Measurements from ENCODE around the gene LPP. TPM values are rescaled to one million over a fixed set of nuclear protein-coding genes. Genes with fewer than 3 reads are reported as not detected.

The LPP gene
- total RNA-seq, 6 donors from 2014 or later: 86.0 to 196 (median 160) TPM

DNA sequence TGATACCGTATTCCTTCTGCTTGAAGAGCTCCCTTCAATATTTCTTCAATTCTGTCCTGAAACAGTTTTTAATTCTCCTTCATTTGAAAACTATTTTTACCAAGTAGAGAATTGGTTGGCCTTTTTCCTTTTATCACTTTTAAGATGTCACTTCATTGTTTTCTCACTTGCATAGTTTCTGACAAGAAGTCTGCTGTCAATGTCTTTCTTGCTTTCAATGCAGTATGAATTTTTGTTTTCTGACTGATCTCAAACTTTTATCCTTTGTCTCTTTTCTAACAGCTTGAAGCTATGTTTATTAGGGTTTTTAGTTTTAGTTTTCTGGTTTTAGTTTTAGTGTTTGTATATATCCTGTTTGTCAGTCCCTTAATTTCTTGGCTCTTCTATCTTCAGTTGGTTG lies 653.0 kb downstream of the LPP start:
- Histone ChIP-seq H3K4me3 (no peak overlapping the region), H3K9me3 (peaks cover 5 to 22% (median 16%) of the 10 kb centered on the region in 4 donors), H3K4me1 (no peaks in the 10 kb centered on the region), H3K27me3 (no peaks in the 10 kb centered on the region), H3K36me3 (no peaks in the 10 kb centered on the region), H3K27ac (no peak overlapping the region)
- no peak for DNase-seq
- no peak for TF ChIP-seq EP300 (IDR thresholded peaks at IDR 0.05)
- TF ChIP-seq POLR2A (IDR thresholded peaks at IDR 0.05): no peak
- TF ChIP-seq, protein P1, sequence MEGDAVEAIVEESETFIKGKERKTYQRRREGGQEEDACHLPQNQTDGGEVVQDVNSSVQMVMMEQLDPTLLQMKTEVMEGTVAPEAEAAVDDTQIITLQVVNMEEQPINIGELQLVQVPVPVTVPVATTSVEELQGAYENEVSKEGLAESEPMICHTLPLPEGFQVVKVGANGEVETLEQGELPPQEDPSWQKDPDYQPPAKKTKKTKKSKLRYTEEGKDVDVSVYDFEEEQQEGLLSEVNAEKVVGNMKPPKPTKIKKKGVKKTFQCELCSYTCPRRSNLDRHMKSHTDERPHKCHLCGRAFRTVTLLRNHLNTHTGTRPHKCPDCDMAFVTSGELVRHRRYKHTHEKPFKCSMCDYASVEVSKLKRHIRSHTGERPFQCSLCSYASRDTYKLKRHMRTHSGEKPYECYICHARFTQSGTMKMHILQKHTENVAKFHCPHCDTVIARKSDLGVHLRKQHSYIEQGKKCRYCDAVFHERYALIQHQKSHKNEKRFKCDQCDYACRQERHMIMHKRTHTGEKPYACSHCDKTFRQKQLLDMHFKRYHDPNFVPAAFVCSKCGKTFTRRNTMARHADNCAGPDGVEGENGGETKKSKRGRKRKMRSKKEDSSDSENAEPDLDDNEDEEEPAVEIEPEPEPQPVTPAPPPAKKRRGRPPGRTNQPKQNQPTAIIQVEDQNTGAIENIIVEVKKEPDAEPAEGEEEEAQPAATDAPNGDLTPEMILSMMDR (IDR thresholded peaks at IDR 0.05): no peak
- no peak for ATAC-seq (ENCODE audit: low FRiP score in 2 of 2)
- 94 to 96% methylated on average over 1 of the region's 1 CpG for WGBS, 2 donors

DNA sequence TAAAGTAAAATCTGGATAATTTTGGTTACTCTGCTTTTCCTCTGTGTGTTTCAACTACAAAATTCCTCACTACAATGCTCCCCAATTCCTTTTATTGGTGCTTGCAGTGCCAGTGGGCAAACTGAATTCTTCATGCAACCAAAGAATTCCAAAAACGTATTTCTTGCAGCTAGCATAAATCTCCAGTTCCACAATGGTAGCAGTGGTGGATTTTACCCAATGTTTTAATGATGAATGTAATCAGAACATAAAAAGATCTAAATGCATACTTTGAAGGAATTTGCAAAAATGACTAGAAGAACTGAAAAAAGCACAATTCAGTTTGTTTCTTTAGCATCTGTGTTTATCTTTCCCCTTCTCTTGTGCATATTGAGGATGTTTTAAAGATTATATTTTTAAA lies 658.2 kb downstream of the LPP start:
- Histone ChIP-seq H3K4me3 (no peak overlapping the region), H3K27me3 (no peaks in the 10 kb centered on the region), H3K4me1 (peaks cover 2 to 10% (median 6%) of the 10 kb centered on the region in 4 donors), H3K27ac (no peak overlapping the region), H3K9me3 (peaks cover 0 to 14% (median 8%) of the 10 kb centered on the region in 4 donors), H3K36me3 (no peaks in the 10 kb centered on the region)
- no peak for TF ChIP-seq POLR2AphosphoS5 (IDR thresholded peaks at IDR 0.05)
- TF ChIP-seq, protein P1 (IDR thresholded peaks at IDR 0.05): no peak
- no peak for ATAC-seq (ENCODE audit: low FRiP score in 2 of 2)
- DNase-seq: no peak
- 88 to 96% methylated on average over 1 of the region's 1 CpG for WGBS, 2 donors

DNA sequence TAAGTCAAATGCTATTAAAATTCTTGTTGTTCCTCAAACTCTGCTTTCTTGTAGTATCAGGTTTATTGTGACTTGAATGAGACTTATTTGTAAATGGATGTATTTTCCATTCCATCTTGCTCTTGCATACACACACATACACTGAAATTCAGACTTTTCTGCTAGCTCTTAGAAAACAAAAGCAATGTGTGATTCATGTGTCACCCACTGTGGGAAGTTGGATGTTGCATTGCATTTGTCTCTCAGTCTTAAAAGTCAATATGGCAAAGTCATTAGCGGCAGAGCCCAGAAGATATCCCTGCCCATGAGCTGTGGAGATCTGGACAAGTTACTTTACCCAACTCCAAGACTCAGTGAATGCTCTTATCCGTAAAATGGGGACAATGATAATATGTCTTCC lies 660.6 kb downstream of the LPP start:
- no peaks in the 10 kb centered on the region for H3K36me3 ChIP-seq
- no peaks in the 10 kb centered on the region for H3K27me3 ChIP-seq
- no peak overlapping the region for H3K27ac ChIP-seq
- no peak for ATAC-seq (ENCODE audit: low FRiP score in 2 of 2)
- TF ChIP-seq EP300 (IDR thresholded peaks at IDR 0.05): no peak
- TF ChIP-seq, protein P1 (IDR thresholded peaks at IDR 0.05): no peak
- TF ChIP-seq POLR2AphosphoS5 (IDR thresholded peaks at IDR 0.05): no peak
- TF ChIP-seq POLR2A (IDR thresholded peaks at IDR 0.05): no peak
- 95 to 98% methylated on average over 2 of the region's 2 CpGs for WGBS, 2 donors
- DNase-seq: no peak
- H3K4me3 ChIP-seq: no peak overlapping the region
- peaks cover 10 to 22% (median 17%) of the 10 kb centered on the region in 4 donors for H3K4me1 ChIP-seq
- no peaks in the 10 kb centered on the region for H3K9me3 ChIP-seq

DNA sequence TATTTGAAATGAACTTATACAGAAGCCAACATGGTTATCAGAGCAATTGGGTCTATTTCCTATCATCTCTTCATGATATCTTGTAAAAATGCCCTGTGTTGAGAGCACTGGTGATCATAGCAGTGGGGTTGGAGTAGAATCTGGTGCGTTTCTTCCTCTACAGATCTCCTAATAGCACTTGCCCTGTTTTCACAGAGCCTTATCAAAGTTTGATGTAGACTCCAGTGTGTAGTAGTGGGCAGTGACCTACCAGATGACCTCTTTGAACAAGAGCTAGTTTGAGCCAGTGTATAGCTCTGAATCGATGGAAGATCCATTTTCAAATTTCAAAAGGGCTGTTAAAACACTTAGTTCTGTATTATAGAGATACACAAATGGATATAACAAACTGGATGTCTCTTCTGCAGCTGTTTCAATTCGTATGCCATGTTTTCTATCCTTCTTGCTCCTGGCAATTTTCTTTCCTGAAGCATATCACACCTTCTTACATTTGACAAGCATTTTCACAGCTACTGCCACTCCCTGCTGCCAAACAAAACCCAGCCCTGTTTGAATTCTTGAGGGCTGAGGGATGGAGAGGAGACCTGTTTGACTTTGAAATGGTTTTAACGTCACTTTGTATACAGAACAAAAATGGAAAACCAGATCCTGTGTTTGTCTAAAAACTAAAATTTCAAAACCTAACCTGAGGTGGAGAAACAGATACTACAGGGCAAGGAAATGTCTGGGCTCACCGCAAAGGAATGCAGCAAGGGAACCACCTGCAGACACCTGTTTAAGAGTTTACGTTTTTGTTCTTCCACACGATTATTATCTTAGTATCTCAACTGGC lies 663.4 kb downstream of the LPP start:
- peak in 1 of 2 donors; percentile 31 for DNase-seq
- Histone ChIP-seq H3K4me3 (no peak overlapping the region), H3K36me3 (no peaks in the 10 kb centered on the region), H3K27me3 (no peaks in the 10 kb centered on the region), H3K9me3 (no peaks in the 10 kb centered on the region), H3K4me1 (peaks cover 16 to 32% (median 20%) of the 10 kb centered on the region in 4 donors), H3K27ac (peak overlapping the region in 3 of 4 donors; percentile 1 to 65 (median 22))
- peak; percentile 5 to 84 for ATAC-seq (ENCODE audit: low FRiP score in 2 of 2)
- 58 to 68% methylated on average over 7 of the region's 7 CpGs for WGBS, 2 donors
- TF ChIP-seq POLR2AphosphoS5 (IDR thresholded peaks at IDR 0.05) (no peak), EP300 (IDR thresholded peaks at IDR 0.05) (no peak), POLR2A (IDR thresholded peaks at IDR 0.05) (no peak)
- TF ChIP-seq, protein P1 (IDR thresholded peaks at IDR 0.05): no peak

DNA sequence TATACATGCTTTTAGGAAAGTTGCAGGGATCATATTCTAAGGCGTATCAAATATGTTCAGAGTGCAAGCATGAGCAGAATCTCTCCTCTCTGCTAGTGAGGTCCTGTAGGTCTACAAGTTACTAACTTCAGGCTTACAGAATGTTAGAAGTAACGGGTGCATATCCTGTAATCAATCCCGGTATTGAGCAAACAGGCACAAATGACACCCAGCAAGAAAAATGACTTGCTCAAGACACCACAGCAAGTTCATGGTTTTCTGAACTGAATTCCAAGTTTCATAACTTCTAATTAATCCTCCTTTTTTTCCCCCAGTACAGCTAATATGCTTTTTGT lies 663.9 kb downstream of the LPP start:
- no peaks in the 10 kb centered on the region for H3K9me3 ChIP-seq
- DNase-seq: no peak
- ATAC-seq (ENCODE audit: low FRiP score in 2 of 2): peak in 1 of 2 donors; percentile 52
- no peaks in the 10 kb centered on the region for H3K36me3 ChIP-seq
- H3K27me3 ChIP-seq: no peaks in the 10 kb centered on the region
- no peak overlapping the region for H3K4me3 ChIP-seq
- 52 to 77% methylated on average over 3 of the region's 3 CpGs for WGBS, 2 donors
- H3K4me1 ChIP-seq: peaks cover 16 to 36% (median 25%) of the 10 kb centered on the region in 4 donors
- H3K27ac ChIP-seq: peak overlapping the region in 3 of 4 donors; percentile 1 to 65 (median 22)
- no peak for TF ChIP-seq POLR2A (IDR thresholded peaks at IDR 0.05)
- TF ChIP-seq EP300 (IDR thresholded peaks at IDR 0.05): no peak
- TF ChIP-seq, protein P1 (IDR thresholded peaks at IDR 0.05): no peak
- no peak for TF ChIP-seq POLR2AphosphoS5 (IDR thresholded peaks at IDR 0.05)
